ENCODE data around the gene DVL2.

DVL2 gene

GRCh38 chr17:7237266-7237760, 3.0 kb upstream of the DVL2 start:
- DNase-seq, result no peak

GRCh38 chr17:7236808-7237207, 2.5 kb upstream of the DVL2 start:
- no peak for DNase-seq

GRCh38 chr17:7235693-7236665, 1.7 kb upstream of the DVL2 start:
- DNase-seq, result peak in 1 of 2 donors; percentile 54

- no peak for DNase-seq
Measured at GRCh38 chr17:7233701-7234082, 625 bp downstream of the DVL2 start.

- DNase-seq, result no peak
Measured at GRCh38 chr17:7232114-7232513, 2.2 kb downstream of the DVL2 start.

- DNase-seq, result no peak
Measured at GRCh38 chr17:7229504-7229903, 4.8 kb downstream of the DVL2 start.

GRCh38 chr17:7228920-7229319, 5.4 kb downstream of the DVL2 start:
- no peak for DNase-seq

GRCh38 chr17:7226721-7227710, 7.3 kb downstream of the DVL2 start:
- no peak for DNase-seq

- no peak for DNase-seq
Measured at GRCh38 chr17:7225711-7226331, 8.5 kb downstream of the DVL2 start.

- no peak for DNase-seq
Measured at GRCh38 chr17:7224661-7225111, 9.6 kb downstream of the DVL2 start.

- DNase-seq, result no peak
Measured at GRCh38 chr17:7224110-7224509, 10.2 kb downstream of the DVL2 start.

- DNase-seq, result no peak
Measured at GRCh38 chr17:7223375-7223774, 10.9 kb downstream of the DVL2 start.

GRCh38 chr17:7222972-7223292, 11.4 kb downstream of the DVL2 start:
- no peak for DNase-seq

GRCh38 chr17:7222093-7222971, 12.0 kb downstream of the DVL2 start:
- no peak for DNase-seq

GRCh38 chr17:7221278-7222092, 12.8 kb downstream of the DVL2 start:
- DNase-seq, result no peak

- DNase-seq, result peak in 1 of 2 donors; percentile 49
Measured at GRCh38 chr17:7220593-7221277, 13.6 kb downstream of the DVL2 start.

GRCh38 chr17:7219812-7220592, 14.3 kb downstream of the DVL2 start, which contains the start of the genes ACADVL and DLG4:
Gene ACADVL, plus strand, starts transcription at chr17:7219938. Its CDS starts 47 bp downstream, at chr17:7219985.
Gene DLG4, minus strand, starts transcription at chr17:7219836.
- peak; percentile 79 to 83 for DNase-seq

GRCh38 chr17:7219229-7219811, 15.0 kb downstream of the DVL2 start:
- no peak for DNase-seq

- DNase-seq, result no peak
Measured at GRCh38 chr17:7218758-7219157, 15.6 kb downstream of the DVL2 start.
